SHP77 treated with DMSO at 0.1 percent for 48 hours (cell line): ENCODE data around the gene BHLHE41.

Experiments used
- DNase-seq: peaks from one replicate; lab custom pipeline; 2025; lab: John Stamatoyannopoulos, UW

Gene BHLHE41

GRCh38 chr12:26113853-26114719 is 10.8 kb downstream of the BHLHE41 start:
- DNase-seq = peak; percentile 58

GRCh38 chr12:26113181-26113654 is 11.6 kb downstream of the BHLHE41 start:
- peak; percentile 51 for DNase-seq

- no peak for DNase-seq
Observed at GRCh38 chr12:26112703-26113147, 12.1 kb downstream of the BHLHE41 start.

- DNase-seq = no peak
Observed at GRCh38 chr12:26112232-26112631, 12.6 kb downstream of the BHLHE41 start.

GRCh38 chr12:26109343-26109881 is 15.4 kb downstream of the BHLHE41 start:
- DNase-seq = peak; percentile 27

- DNase-seq = no peak
Observed at GRCh38 chr12:26108915-26109314, 15.9 kb downstream of the BHLHE41 start.

- no peak for DNase-seq
Observed at GRCh38 chr12:26106347-26106746, 18.5 kb downstream of the BHLHE41 start.

GRCh38 chr12:26102953-26103352 is 21.9 kb downstream of the BHLHE41 start:
- DNase-seq = no peak

- no peak for DNase-seq
Observed at GRCh38 chr12:26101763-26102162, 23.1 kb downstream of the BHLHE41 start.

GRCh38 chr12:26101350-26101734 is 23.5 kb downstream of the BHLHE41 start:
- DNase-seq = no peak

GRCh38 chr12:26100666-26101349 is 24.0 kb downstream of the BHLHE41 start:
- DNase-seq = no peak

GRCh38 chr12:26097046-26097878 is 27.6 kb downstream of the BHLHE41 start:
- DNase-seq = peak; percentile 59

- DNase-seq = no peak
Observed at GRCh38 chr12:26096036-26096435, 28.8 kb downstream of the BHLHE41 start.

- DNase-seq = no peak
Observed at GRCh38 chr12:26095186-26095585, 29.7 kb downstream of the BHLHE41 start.

- no peak for DNase-seq
Observed at GRCh38 chr12:26092346-26093105, 32.3 kb downstream of the BHLHE41 start.

- no peak for DNase-seq
Observed at GRCh38 chr12:26091822-26092221, 33.0 kb downstream of the BHLHE41 start.

- no peak for DNase-seq
Observed at GRCh38 chr12:26090836-26091510, 33.9 kb downstream of the BHLHE41 start.

- no peak for DNase-seq
Observed at GRCh38 chr12:26088998-26089397, 35.8 kb downstream of the BHLHE41 start.

GRCh38 chr12:26086936-26087335 is 37.9 kb downstream of the BHLHE41 start:
- DNase-seq = no peak

GRCh38 chr12:26080911-26081310 is 43.9 kb downstream of the BHLHE41 start:
- DNase-seq = no peak
